Cardiac fibroblast (primary cell): ENCODE data around the gene CMC2.
A peak's percentile ranks its signal among the peaks of the same experiment; 100 is the strongest.

Source experiments
- DNase-seq, 2 donors: peaks; one replicate each; pipeline versions ENCODE4 v3.0.0 to v3.0.0-alpha.2; 2010; ENCODE audit warnings: low read depth in 2 of 2
- H3K4me3 ChIP-seq, 2 donors: replicated peaks in 1 of 2; 1 replicate in 1 of 2; 2 replicates in 1 of 2; pipeline ENCODE4 v1.5.1; 2011; ENCODE audit warnings: low read depth in 2 of 2, low read length in 2 of 2, mild to moderate bottlenecking in 2 of 2, moderate library complexity in 1 of 2
- CTCF ChIP-seq: IDR thresholded peaks from one replicate; pipeline ENCODE4 v1.5.1; 2011; ENCODE audit warnings: low read depth, mild to moderate bottlenecking, low read length, inconsistent platforms

The CMC2 gene

GRCh38 chr16:81036751-81037350 is 30.2 kb upstream of the CMC2 start:
- DNase-seq, result peak; percentile 3 to 42
- H3K4me3 ChIP-seq, result peak overlapping the region; percentile 67 to 70
- no peak for TF ChIP-seq CTCF

GRCh38 chr16:81035975-81036750 is 29.5 kb upstream of the CMC2 start:
- peak; percentile 23 to 36 for DNase-seq
- TF ChIP-seq CTCF, result no peak
- peak overlapping the region; percentile 67 to 70 for H3K4me3 ChIP-seq

GRCh38 chr16:81035398-81035974 is 28.8 kb upstream of the CMC2 start, which contains the start of gene ATMIN:
ATMIN (plus strand) TSS chr16:81035842; CDS start chr16:81035871, 29 bp downstream.
- peak; percentile 74 for TF ChIP-seq CTCF
- DNase-seq, result peak; percentile 78 to 88
- peak within 1 kb of the TSS; percentile 67 to 70 for H3K4me3 ChIP-seq

GRCh38 chr16:81029930-81030604 is 23.4 kb upstream of the CMC2 start:
- no peak for TF ChIP-seq CTCF
- DNase-seq, result no peak
- H3K4me3 ChIP-seq, result no peak overlapping the region

- no peak overlapping the region for H3K4me3 ChIP-seq
- DNase-seq, result no peak
- no peak for TF ChIP-seq CTCF
Measured at GRCh38 chr16:81026429-81026828, 19.7 kb upstream of the CMC2 start.

GRCh38 chr16:81018496-81018895 is 11.8 kb upstream of the CMC2 start:
- H3K4me3 ChIP-seq, result no peak overlapping the region
- no peak for DNase-seq
- TF ChIP-seq CTCF, result no peak
